Fibroblast of lung (primary cell): Measurements from ENCODE around the gene SEC23A. TPM values are rescaled to one million over a fixed set of nuclear protein-coding genes. Genes with fewer than 3 reads are reported as not detected.
"Not testable (repeated sequence)": the region's sequence is repeated elsewhere in the genome, so short reads cannot be mapped to it uniquely, and the experiment has no call there.

Experiments used
- DNase-seq, 2 donors: peaks; one replicate each; pipeline versions ENCODE4 v3.0.0 to v3.0.0-alpha.2; 2010; ENCODE audit warnings: low read depth in 2 of 2
- H2AFZ ChIP-seq: 2 replicates; pipeline ENCODE4 v1.5.1; 2012; ENCODE audit warnings: low read length, control low read depth, inconsistent platforms
- H3K27ac ChIP-seq: 2 replicates; pipeline ENCODE4 v1.5.1; 2011; ENCODE audit warnings: low read length, control low read depth; ENCODE audit not compliant: insufficient read depth
- H3K27me3 ChIP-seq: 2 replicates; pipeline ENCODE4 v1.5.1; 2011; ENCODE audit warnings: mild to moderate bottlenecking, low read length; ENCODE audit not compliant: control insufficient read depth, insufficient read depth
- H3K36me3 ChIP-seq: 2 replicates; pipeline ENCODE4 v1.5.1; 2011; ENCODE audit warnings: low read length; ENCODE audit not compliant: control insufficient read depth, insufficient read depth
- H3K4me1 ChIP-seq: 2 replicates; pipeline ENCODE4 v1.5.1; 2011; ENCODE audit warnings: low read length; ENCODE audit not compliant: control insufficient read depth, insufficient read depth; ENCODE audit errors: extremely low read depth
- H3K4me2 ChIP-seq: 2 replicates; pipeline ENCODE4 v1.5.1; 2011; ENCODE audit warnings: low read length, control low read depth; ENCODE audit not compliant: insufficient read depth; ENCODE audit errors: extremely low read depth
- H3K4me3 ChIP-seq, 4 experiments: fragments of 200-600 bp in 1 of 4; sonication (generic) in 1 of 4; replicated peaks in 1 of 4; 2 replicates each; pipeline ENCODE4 v1.5.1; 2011 to 2016; ENCODE audit warnings: low read length in 4 of 4, low read depth in 3 of 4, mild to moderate bottlenecking in 3 of 4, control low read depth in 2 of 4, inconsistent platforms in 1 of 4, mixed read lengths in 1 of 4; ENCODE audit not compliant: insufficient read depth in 1 of 4; ENCODE audit errors: control extremely low read depth in 1 of 4
- H3K79me2 ChIP-seq: 2 replicates; pipeline ENCODE4 v1.5.1; 2012; ENCODE audit warnings: mild to moderate bottlenecking, low read length, inconsistent platforms; ENCODE audit not compliant: control insufficient read depth, insufficient read depth
- H3K9ac ChIP-seq: 2 replicates; pipeline ENCODE4 v1.5.1; 2011; ENCODE audit warnings: mild to moderate bottlenecking, low read length, control low read depth; ENCODE audit not compliant: insufficient read depth
- H3K9me3 ChIP-seq: 2 replicates; pipeline ENCODE4 v1.5.1; 2012; ENCODE audit warnings: low read depth, low read length; ENCODE audit not compliant: control insufficient read depth, insufficient read depth
- H4K20me1 ChIP-seq: 2 replicates; pipeline ENCODE4 v1.5.1; 2011; ENCODE audit warnings: low read length; ENCODE audit not compliant: control insufficient read depth, insufficient read depth; ENCODE audit errors: extremely low read depth
- EZH2 ChIP-seq: IDR thresholded peaks from 2 replicates; pipeline ENCODE4 v1.5.1; 2012; ENCODE audit warnings: low read length, control low read depth, mild to moderate bottlenecking; ENCODE audit errors: missing control alignments
- polyA plus RNA-seq, 2 donors: library from polyadenylated mRNA; depleted of rRNA in 1 of 2; stranded (reverse) in 1 of 2; unstranded in 1 of 2; fragments of >200 nt; gene quantifications; 2 replicates each; pipeline ENCODE4 v1.2.1, GENCODE V29; 2011 to 2012; ENCODE audit warnings: missing spikeins in 1 of 2
- total RNA-seq: library from RNA; depleted of rRNA; stranded (reverse); fragments of >200 nt; gene quantifications from 2 replicates; pipeline ENCODE4 v1.2.1, GENCODE V29; 2014
- TF ChIP-seq, protein P1 (sequence below), 2 donors: IDR thresholded peaks in 1 of 2; conservative IDR thresholded peaks in 1 of 2; 1 replicate in 1 of 2; 2 replicates in 1 of 2; pipeline ENCODE4 v1.5.1; 2011 to 2012; ENCODE audit warnings: low read length in 2 of 2, control low read depth in 1 of 2, inconsistent platforms in 1 of 2, low read depth in 1 of 2, mild to moderate bottlenecking in 1 of 2

The SEC23A gene
- total and polyA plus RNA-seq, 2 donors (not counting 1 experiment from before 2014, with no cell fraction given), result 271 to 287 TPM

- no peak overlapping the region for H3K4me3 ChIP-seq
- no peaks in the 10 kb centered on the region for H4K20me1 ChIP-seq
- no peaks in the 10 kb centered on the region for H3K4me1 ChIP-seq
- H3K27me3 ChIP-seq, result no peaks in the 10 kb centered on the region
- no peak overlapping the region for H3K27ac ChIP-seq
- H3K9me3 ChIP-seq, result no peaks in the 10 kb centered on the region
- no peak overlapping the region for H3K9ac ChIP-seq
- no peaks in the 10 kb centered on the region for H3K79me2 ChIP-seq
- TF ChIP-seq, protein P1, sequence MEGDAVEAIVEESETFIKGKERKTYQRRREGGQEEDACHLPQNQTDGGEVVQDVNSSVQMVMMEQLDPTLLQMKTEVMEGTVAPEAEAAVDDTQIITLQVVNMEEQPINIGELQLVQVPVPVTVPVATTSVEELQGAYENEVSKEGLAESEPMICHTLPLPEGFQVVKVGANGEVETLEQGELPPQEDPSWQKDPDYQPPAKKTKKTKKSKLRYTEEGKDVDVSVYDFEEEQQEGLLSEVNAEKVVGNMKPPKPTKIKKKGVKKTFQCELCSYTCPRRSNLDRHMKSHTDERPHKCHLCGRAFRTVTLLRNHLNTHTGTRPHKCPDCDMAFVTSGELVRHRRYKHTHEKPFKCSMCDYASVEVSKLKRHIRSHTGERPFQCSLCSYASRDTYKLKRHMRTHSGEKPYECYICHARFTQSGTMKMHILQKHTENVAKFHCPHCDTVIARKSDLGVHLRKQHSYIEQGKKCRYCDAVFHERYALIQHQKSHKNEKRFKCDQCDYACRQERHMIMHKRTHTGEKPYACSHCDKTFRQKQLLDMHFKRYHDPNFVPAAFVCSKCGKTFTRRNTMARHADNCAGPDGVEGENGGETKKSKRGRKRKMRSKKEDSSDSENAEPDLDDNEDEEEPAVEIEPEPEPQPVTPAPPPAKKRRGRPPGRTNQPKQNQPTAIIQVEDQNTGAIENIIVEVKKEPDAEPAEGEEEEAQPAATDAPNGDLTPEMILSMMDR (conservative IDR thresholded peaks at IDR 0.05 in 1 of 2, IDR thresholded peaks at IDR 0.05 in 1 of 2; ENCODE audit: low read depth in 1 of 2, low read length in 2 of 2), result no peak
- no peak for TF ChIP-seq EZH2
- H2AFZ ChIP-seq, result no peak overlapping the region
- DNase-seq, result peak in 1 of 2 donors; percentile 8
- H3K4me2 ChIP-seq, result no peak overlapping the region
- H3K36me3 ChIP-seq, result no peaks in the 10 kb centered on the region
Measured at GRCh38 chr14:39015964-39016577, 87.0 kb downstream of the SEC23A start.

- DNase-seq, result peak; percentile 44 to 70
- H3K36me3 ChIP-seq, result no peaks in the 10 kb centered on the region
Measured at GRCh38 chr14:39015360-39015961, 87.6 kb downstream of the SEC23A start.

GRCh38 chr14:39014460-39014859, 88.6 kb downstream of the SEC23A start:
- H3K27ac ChIP-seq, result no peak overlapping the region
- no peaks in the 10 kb centered on the region for H4K20me1 ChIP-seq
- H3K4me2 ChIP-seq, result no peak overlapping the region
- DNase-seq, result no peak
- no peaks in the 10 kb centered on the region for H3K79me2 ChIP-seq
- no peaks in the 10 kb centered on the region for H3K36me3 ChIP-seq
- H3K27me3 ChIP-seq, result no peaks in the 10 kb centered on the region
- H3K9me3 ChIP-seq, result no peaks in the 10 kb centered on the region
- no peak overlapping the region for H2AFZ ChIP-seq
- H3K4me3 ChIP-seq, result no peak overlapping the region
- TF ChIP-seq EZH2, result no peak
- TF ChIP-seq, protein P1 (conservative IDR thresholded peaks at IDR 0.05 in 1 of 2, IDR thresholded peaks at IDR 0.05 in 1 of 2; ENCODE audit: low read depth in 1 of 2, low read length in 2 of 2), result no peak
- H3K9ac ChIP-seq, result no peak overlapping the region
- H3K4me1 ChIP-seq, result no peaks in the 10 kb centered on the region

More at GRCh38 chr14:39015360-39015961, 87.6 kb downstream of the SEC23A start:
- Histone ChIP-seq H3K4me1 (no peaks in the 10 kb centered on the region), H3K4me3 (no peak overlapping the region), H3K27ac (no peak overlapping the region), H3K4me2 (no peak overlapping the region), H3K9me3 (no peaks in the 10 kb centered on the region), H3K79me2 (no peaks in the 10 kb centered on the region), H4K20me1 (no peaks in the 10 kb centered on the region), H3K9ac (no peak overlapping the region), H2AFZ (no peak overlapping the region), H3K27me3 (no peaks in the 10 kb centered on the region)
- TF ChIP-seq, protein P1 (conservative IDR thresholded peaks at IDR 0.05 in 1 of 2, IDR thresholded peaks at IDR 0.05 in 1 of 2; ENCODE audit: low read depth in 1 of 2, low read length in 2 of 2), result peak; percentile 86 to 88
- no peak for TF ChIP-seq EZH2

- H2AFZ ChIP-seq, H3K36me3 ChIP-seq, H3K27me3 ChIP-seq, H3K79me2 ChIP-seq, H3K4me3 ChIP-seq, DNase-seq, H3K4me2 ChIP-seq, H3K9me3 ChIP-seq, H3K9ac ChIP-seq, H3K27ac ChIP-seq, H4K20me1 ChIP-seq, H3K4me1 ChIP-seq: not testable (repeated sequence)
Measured at GRCh38 chr14:39008965-39009364, 94.1 kb downstream of the SEC23A start.
